ENCODE measurements around the gene SUN1.

The SUN1 gene

GRCh38 chr7:884191-885003 lies 52.1 kb downstream of the SUN1 start:
- TF ChIP-seq CTCF (IDR thresholded peaks at IDR 0.05; ENCODE audit: low read depth, low read length, missing control alignments): no peak
- in situ Hi-C loops (cut with HindIII; ENCODE audit: low pct_ligation_motif_present, low sequenced_read_pairs): no loop called here
- DNase-seq: no peak
- no peak overlapping the region for H3K4me3 ChIP-seq (ENCODE audit: low read depth, low read length)
- H3K36me3 ChIP-seq (replicated peaks): peaks cover 12% of the 10 kb centered on the region
- H3K27me3 ChIP-seq (replicated peaks): no peaks in the 10 kb centered on the region
- no peak overlapping the region for H3K27ac ChIP-seq

- TF ChIP-seq CTCF (IDR thresholded peaks at IDR 0.05; ENCODE audit: low read depth, low read length, missing control alignments): no peak
- Histone ChIP-seq H3K27me3 (replicated peaks) (no peaks in the 10 kb centered on the region), H3K36me3 (replicated peaks) (peaks cover 12% of the 10 kb centered on the region), H3K27ac (no peak overlapping the region), H3K4me3 (ENCODE audit: low read depth, low read length) (no peak overlapping the region)
- in situ Hi-C loops (cut with HindIII; ENCODE audit: low pct_ligation_motif_present, low sequenced_read_pairs): no loop called here
- no peak for DNase-seq
Observed at GRCh38 chr7:885261-885892, 53.1 kb downstream of the SUN1 start.

GRCh38 chr7:885893-886625 lies 53.8 kb downstream of the SUN1 start:
- H3K27me3 ChIP-seq (replicated peaks): no peaks in the 10 kb centered on the region
- peaks cover 14% of the 10 kb centered on the region for H3K36me3 ChIP-seq (replicated peaks)
- DNase-seq: no peak
- H3K4me3 ChIP-seq (ENCODE audit: low read depth, low read length): no peak overlapping the region
- no peak for TF ChIP-seq CTCF (IDR thresholded peaks at IDR 0.05; ENCODE audit: low read depth, low read length, missing control alignments)
- H3K27ac ChIP-seq: no peak overlapping the region
- in situ Hi-C loops (cut with HindIII; ENCODE audit: low pct_ligation_motif_present, low sequenced_read_pairs): no loop called here

DNA sequence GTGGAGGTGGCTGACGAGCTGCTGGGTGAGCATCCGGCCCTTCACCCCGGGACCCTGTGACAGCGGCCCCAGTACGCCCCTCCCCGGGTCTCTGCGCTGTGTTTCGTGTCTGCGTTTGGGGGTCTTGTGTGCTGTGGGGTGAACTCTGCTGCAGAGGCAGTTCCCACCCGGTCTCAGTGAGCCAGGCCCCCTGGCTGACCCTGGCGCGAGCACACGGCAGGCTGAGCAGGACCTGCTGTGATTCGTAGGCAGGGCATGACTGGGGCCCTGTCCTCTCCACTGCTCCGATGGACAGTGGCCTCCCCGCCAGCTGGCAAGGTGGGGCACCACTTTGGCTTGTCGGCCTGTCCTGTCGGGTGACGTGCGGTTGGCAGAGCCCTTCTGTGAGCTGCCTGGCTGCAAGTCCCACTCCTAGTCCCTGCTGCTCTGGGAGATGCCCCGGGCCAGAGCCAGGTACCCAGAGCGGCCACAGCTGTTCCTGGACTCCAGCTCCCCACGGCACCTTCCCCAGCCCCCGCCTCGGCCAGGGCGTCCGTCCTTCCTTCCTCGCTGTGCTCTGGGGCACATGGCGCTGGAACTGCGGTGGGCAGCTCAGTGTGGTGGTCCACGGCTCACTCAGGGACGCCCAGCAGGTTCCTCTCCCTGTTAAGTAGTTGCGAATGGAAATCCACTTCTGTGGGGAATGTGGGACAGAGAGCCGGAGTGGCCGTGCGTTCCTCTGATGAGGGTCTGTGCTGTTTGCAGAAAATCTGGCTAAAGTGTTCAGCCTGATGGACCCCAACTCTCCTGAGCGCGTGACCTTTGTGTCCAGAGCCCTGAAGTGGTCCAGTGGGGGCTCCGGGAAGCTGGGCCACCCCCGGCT lies 54.6 kb downstream of the SUN1 start:
- peaks cover 22% of the 10 kb centered on the region for H3K36me3 ChIP-seq (replicated peaks)
- no peak for DNase-seq
- H3K27ac ChIP-seq: no peak overlapping the region
- H3K4me3 ChIP-seq (ENCODE audit: low read depth, low read length): no peak overlapping the region
- no peak for TF ChIP-seq CTCF (IDR thresholded peaks at IDR 0.05; ENCODE audit: low read depth, low read length, missing control alignments)
- H3K27me3 ChIP-seq (replicated peaks): no peaks in the 10 kb centered on the region
- in situ Hi-C loops (cut with HindIII; ENCODE audit: low pct_ligation_motif_present, low sequenced_read_pairs): no loop called here

DNA sequence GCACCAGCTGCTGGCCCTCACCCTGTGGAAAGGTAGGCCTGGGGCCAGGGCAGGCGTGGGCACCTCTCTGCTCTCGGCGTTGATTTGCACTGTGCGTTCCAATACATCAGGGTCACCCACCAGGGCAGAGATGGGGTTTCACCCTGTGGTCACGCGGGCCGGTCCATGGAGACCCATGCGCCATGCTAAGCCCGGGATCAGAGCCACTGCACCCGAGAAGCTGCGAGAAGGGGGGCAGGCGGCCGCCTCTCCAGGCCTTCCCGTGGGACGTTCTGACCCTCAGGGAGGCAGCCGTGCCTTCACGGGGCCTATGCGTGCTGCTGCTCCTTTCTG lies 55.2 kb downstream of the SUN1 start:
- TF ChIP-seq CTCF (IDR thresholded peaks at IDR 0.05; ENCODE audit: low read depth, low read length, missing control alignments): no peak
- Histone ChIP-seq H3K36me3 (replicated peaks) (peaks cover 27% of the 10 kb centered on the region), H3K4me3 (ENCODE audit: low read depth, low read length) (no peak overlapping the region), H3K27me3 (replicated peaks) (no peaks in the 10 kb centered on the region), H3K27ac (no peak overlapping the region)
- in situ Hi-C loops (cut with HindIII; ENCODE audit: low pct_ligation_motif_present, low sequenced_read_pairs): no loop called here
- no peak for DNase-seq
